WTC11 (cell line): ENCODE results near the gene KRT86. TPM values are rescaled to one million over a fixed set of nuclear protein-coding genes. Genes with fewer than 3 reads are reported as not detected.

Experiments
- ATAC-seq: fragments of 200-7000 bp; cut with Tn5 transposase; 2 replicates; pipeline ENCODE4 v1.10.0; 2021; ENCODE audit warnings: mild to moderate bottlenecking, moderate library complexity
- CTCF ChIA-PET: fragments of 300-600 bp; sonication (Branson Sonifier 250); formaldehyde crosslinking; loops from one replicate; lab custom pipeline; 2021; ENCODE audit warnings: antibody characterized with exemption; lab: Charles Lee
- POLR2A ChIA-PET: fragments of 350-600 bp; sonication (Branson Sonifier 250); formaldehyde crosslinking; loops from one replicate; lab custom pipeline; 2021; ENCODE audit warnings: antibody characterized with exemption; lab: Charles Lee
- DNase-seq: peaks from one replicate; pipeline ENCODE4 v3.0.0; 2021; ENCODE audit warnings: low spot score
- H3K27ac Mint-ChIP-seq: 2 replicates; pipeline ENCODE4 v1.8.0; 2021; ENCODE audit warnings: mixed read lengths
- H3K27me3 Mint-ChIP-seq: 2 replicates; pipeline ENCODE4 v1.8.0; 2021; ENCODE audit warnings: low read depth, mild to moderate bottlenecking, moderate library complexity, mixed read lengths
- H3K36me3 Mint-ChIP-seq: 2 replicates; pipeline ENCODE4 v1.8.0; 2021; ENCODE audit warnings: mixed read lengths
- H3K4me1 Mint-ChIP-seq: 2 replicates; pipeline ENCODE4 v1.8.0; 2022; ENCODE audit warnings: mixed read lengths
- H3K4me3 Mint-ChIP-seq: 2 replicates; pipeline ENCODE4 v1.8.0; 2021; ENCODE audit warnings: mild to moderate bottlenecking, moderate library complexity, mixed read lengths
- H3K9me3 Mint-ChIP-seq: 2 replicates; pipeline ENCODE4 v1.8.0; 2021; ENCODE audit warnings: mixed read lengths
- ATF1 ChIP-seq: sonication (generic); formaldehyde crosslinking; IDR thresholded peaks from 2 replicates; pipeline ENCODE4 v1.8.1; 2023; ENCODE audit warnings: mild to moderate bottlenecking, moderate library complexity, missing genetic modification reagents
- ATF2 ChIP-seq: sonication (generic); formaldehyde crosslinking; IDR thresholded peaks from 2 replicates; pipeline ENCODE4 v1.8.1; 2022; ENCODE audit warnings: low read depth, missing genetic modification reagents, borderline replicate concordance
- ATF6 ChIP-seq: sonication (generic); formaldehyde crosslinking; IDR thresholded peaks from 2 replicates; pipeline ENCODE4 v1.8.1; 2023; ENCODE audit warnings: mild to moderate bottlenecking, missing genetic modification reagents
- CREM ChIP-seq: sonication (generic); formaldehyde crosslinking; IDR thresholded peaks from 2 replicates; pipeline ENCODE4 v1.8.1; 2022; ENCODE audit warnings: mild to moderate bottlenecking, missing genetic modification reagents, moderate library complexity
- EMX1 ChIP-seq: fragments of 250-450 bp; sonication (Bioruptor Pico); IDR thresholded peaks from 2 replicates; pipeline ENCODE4 v1.8.0; 2021; ENCODE audit warnings: mild to moderate bottlenecking
- FOXP1 ChIP-seq: sonication (generic); formaldehyde crosslinking; IDR thresholded peaks from 2 replicates; pipeline ENCODE4 v1.8.0; 2022; ENCODE audit warnings: missing genetic modification reagents, mild to moderate bottlenecking, moderate library complexity, borderline replicate concordance
- HMGA2 ChIP-seq: fragments of 250-450 bp; sonication (Bioruptor Pico); IDR thresholded peaks from 2 replicates; pipeline ENCODE4 v1.4.0; 2021; ENCODE audit warnings: mild to moderate bottlenecking, moderate library complexity
- HMGXB4 ChIP-seq: sonication (generic); formaldehyde crosslinking; IDR thresholded peaks from 2 replicates; pipeline ENCODE4 v1.8.1; 2023; ENCODE audit warnings: mild to moderate bottlenecking, moderate library complexity, missing genetic modification reagents
- KAT7 ChIP-seq: sonication (generic); formaldehyde crosslinking; IDR thresholded peaks from 2 replicates; pipeline ENCODE4 v1.8.1; 2023; ENCODE audit warnings: missing genetic modification reagents, mild to moderate bottlenecking, borderline replicate concordance
- NFATC4 ChIP-seq: fragments of 250-450 bp; sonication (Bioruptor Pico); IDR thresholded peaks from 2 replicates; pipeline ENCODE4 v1.9.0; 2021; ENCODE audit warnings: mild to moderate bottlenecking
- NFYB ChIP-seq: sonication (generic); formaldehyde crosslinking; conservative IDR thresholded peaks from 2 replicates; pipeline ENCODE4 v1.8.0; 2022; ENCODE audit warnings: low read depth, missing genetic modification reagents
- OVOL2 ChIP-seq: fragments of 250-450 bp; sonication (Bioruptor Pico); IDR thresholded peaks from 2 replicates; pipeline ENCODE4 v1.9.0; 2021; ENCODE audit warnings: mild to moderate bottlenecking, borderline replicate concordance
- SMAD3 ChIP-seq: sonication (generic); formaldehyde crosslinking; IDR thresholded peaks from 2 replicates; pipeline ENCODE4 v1.8.0; 2022; ENCODE audit warnings: missing genetic modification reagents, mild to moderate bottlenecking, borderline replicate concordance
- SP1 ChIP-seq: sonication (generic); formaldehyde crosslinking; conservative IDR thresholded peaks from 2 replicates; pipeline ENCODE4 v1.8.1; 2022; ENCODE audit warnings: missing genetic modification reagents
- STAT6 ChIP-seq: sonication (generic); formaldehyde crosslinking; conservative IDR thresholded peaks from 2 replicates; pipeline ENCODE4 v1.8.1; 2023; ENCODE audit warnings: mild to moderate bottlenecking, low read depth, missing genetic modification reagents, moderate library complexity
- TCF7 ChIP-seq: sonication (generic); formaldehyde crosslinking; IDR thresholded peaks from 2 replicates; pipeline ENCODE4 v1.8.0; 2022; ENCODE audit warnings: mild to moderate bottlenecking, low read depth, missing genetic modification reagents, moderate library complexity
- TEAD4 ChIP-seq: sonication (generic); formaldehyde crosslinking; IDR thresholded peaks from 2 replicates; pipeline ENCODE4 v1.8.0; 2022; ENCODE audit warnings: mild to moderate bottlenecking, missing genetic modification reagents
- ZBTB21 ChIP-seq: sonication (generic); formaldehyde crosslinking; IDR thresholded peaks from 2 replicates; pipeline ENCODE4 v1.8.1; 2023; ENCODE audit warnings: mild to moderate bottlenecking, missing genetic modification reagents, borderline replicate concordance
- ZMAT4 ChIP-seq: fragments of 250-450 bp; sonication (Bioruptor Pico); IDR thresholded peaks from 2 replicates; pipeline ENCODE4 v1.9.0; 2021; ENCODE audit warnings: mild to moderate bottlenecking
- total RNA-seq: library from RNA; stranded (reverse); gene quantifications from 3 replicates; pipeline ENCODE4 v1.2.3, GENCODE V29; 2021

Gene KRT86
- total RNA-seq, 1 experiment from 2014 or later, result 0.11 TPM

- DNase-seq, result no peak
- no peak overlapping the region for H3K4me3 Mint-ChIP-seq
- peaks cover 6% of the 10 kb centered on the region for H3K9me3 Mint-ChIP-seq
- H3K36me3 Mint-ChIP-seq, result peaks cover 3% of the 10 kb centered on the region; the same call in 1 of the 2 replicates
- H3K4me1 Mint-ChIP-seq, result peaks cover 7% of the 10 kb centered on the region
- H3K27me3 Mint-ChIP-seq, result no peaks in the 10 kb centered on the region; the same call in 1 of the 2 replicates
- H3K27ac Mint-ChIP-seq, result no peak overlapping the region
- ChIA-PET POLR2A (no interaction called here), CTCF (interaction anchor here (1.9 to 2.0 kb wide), 2 partner anchors 11 to 181 kb away, joined by 9 to 14 read pairs; no protein-coding TSS in a partner anchor)
- ATAC-seq, result no peak
- TF ChIP-seq CREM (CRISPR knock-in tag) (no peak), NFYB (CRISPR knock-in tag) (no peak), ZBTB21 (no peak), HMGXB4 (CRISPR knock-in tag) (no peak), OVOL2 (CRISPR knock-in tag) (no peak), FOXP1 (no peak), ZMAT4 (CRISPR knock-in tag) (no peak), TCF7 (CRISPR knock-in tag) (no peak), NFATC4 (no peak), ATF2 (CRISPR knock-in tag) (no peak), TEAD4 (CRISPR knock-in tag) (no peak), EMX1 (CRISPR knock-in tag) (no peak), KAT7 (no peak), ATF1 (CRISPR knock-in tag) (no peak), HMGA2 (CRISPR knock-in tag) (no peak), SMAD3 (CRISPR knock-in tag) (no peak), SP1 (CRISPR knock-in tag) (no peak), ATF6 (no peak), STAT6 (CRISPR knock-in tag) (no peak)
- TF ChIP-seq, all 79 proteins: peak for 0
Measured at GRCh38 chr12:52338241-52338960, 64.0 kb downstream of the KRT86 start.
